Measurements from ENCODE around the gene SEMA7A. TPM values are rescaled to one million over a fixed set of nuclear protein-coding genes. Genes with fewer than 3 reads are reported as not detected.

SEMA7A gene
- total and polyA plus RNA-seq, 2 experiments from 2014 or later, result 0.99 to 11.9 TPM

DNA sequence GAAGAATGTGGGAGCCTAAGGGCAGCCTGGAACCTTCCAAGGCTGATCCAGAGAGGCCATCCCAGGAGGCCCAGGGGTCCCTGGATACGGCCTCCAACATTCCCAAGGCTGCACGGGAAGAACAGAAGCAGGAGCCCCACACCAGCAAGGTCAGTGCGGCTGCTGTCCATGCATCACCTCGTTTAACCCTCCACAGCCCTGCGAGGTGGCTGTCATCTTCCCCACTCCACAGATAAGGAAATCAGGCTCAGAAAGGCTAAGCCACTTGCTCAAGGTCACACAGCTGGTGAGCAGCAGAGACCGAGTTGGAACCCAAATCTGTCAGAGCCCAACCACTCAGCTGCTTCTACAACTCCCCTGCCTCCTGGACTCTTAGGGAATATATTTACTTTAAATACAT lies 21.6 kb downstream of the SEMA7A start:
- no peak for DNase-seq (ENCODE audit: low read depth in 1 of 2, low spot score in 1 of 2)

DNA sequence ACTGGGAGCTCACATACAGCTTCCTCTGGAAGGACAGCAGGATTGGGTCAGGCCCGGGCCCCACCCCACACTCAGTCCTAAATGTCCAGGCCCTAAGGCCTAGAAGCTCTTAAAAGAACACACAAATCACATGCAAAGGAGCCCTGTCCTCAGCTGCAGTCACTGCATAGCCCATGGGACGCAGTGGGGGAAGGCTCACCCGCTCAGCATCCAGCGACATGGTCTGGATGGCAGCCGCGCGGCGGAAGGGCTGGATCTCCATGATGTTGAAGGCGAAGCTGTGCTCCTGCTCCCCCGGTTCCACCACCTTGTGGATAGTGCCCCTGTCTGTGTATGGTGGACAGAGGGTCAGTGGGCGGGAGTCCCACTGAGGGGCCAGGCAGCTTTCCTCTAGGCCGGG lies 22.1 kb downstream of the SEMA7A start:
- TF ChIP-seq, protein P1, sequence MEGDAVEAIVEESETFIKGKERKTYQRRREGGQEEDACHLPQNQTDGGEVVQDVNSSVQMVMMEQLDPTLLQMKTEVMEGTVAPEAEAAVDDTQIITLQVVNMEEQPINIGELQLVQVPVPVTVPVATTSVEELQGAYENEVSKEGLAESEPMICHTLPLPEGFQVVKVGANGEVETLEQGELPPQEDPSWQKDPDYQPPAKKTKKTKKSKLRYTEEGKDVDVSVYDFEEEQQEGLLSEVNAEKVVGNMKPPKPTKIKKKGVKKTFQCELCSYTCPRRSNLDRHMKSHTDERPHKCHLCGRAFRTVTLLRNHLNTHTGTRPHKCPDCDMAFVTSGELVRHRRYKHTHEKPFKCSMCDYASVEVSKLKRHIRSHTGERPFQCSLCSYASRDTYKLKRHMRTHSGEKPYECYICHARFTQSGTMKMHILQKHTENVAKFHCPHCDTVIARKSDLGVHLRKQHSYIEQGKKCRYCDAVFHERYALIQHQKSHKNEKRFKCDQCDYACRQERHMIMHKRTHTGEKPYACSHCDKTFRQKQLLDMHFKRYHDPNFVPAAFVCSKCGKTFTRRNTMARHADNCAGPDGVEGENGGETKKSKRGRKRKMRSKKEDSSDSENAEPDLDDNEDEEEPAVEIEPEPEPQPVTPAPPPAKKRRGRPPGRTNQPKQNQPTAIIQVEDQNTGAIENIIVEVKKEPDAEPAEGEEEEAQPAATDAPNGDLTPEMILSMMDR (IDR thresholded peaks at IDR 0.05; ENCODE audit: low read depth, low read length), result no peak
- Histone ChIP-seq H3K4me3 (no peak overlapping the region), H3K36me3 (no peaks in the 10 kb centered on the region), H3K27me3 (no peaks in the 10 kb centered on the region), H3K9me3 (ENCODE audit: low read depth) (no peaks in the 10 kb centered on the region), H3K4me1 (ENCODE audit: low read depth) (no peaks in the 10 kb centered on the region), H3K27ac (no peak overlapping the region)
- no peak for DNase-seq (ENCODE audit: low read depth in 1 of 2, low spot score in 1 of 2)

More for the DNA sequence above, 21.6 kb downstream of the SEMA7A start:
- H3K27me3 ChIP-seq, result no peaks in the 10 kb centered on the region
- H3K27ac ChIP-seq, result no peak overlapping the region
- no peaks in the 10 kb centered on the region for H3K9me3 ChIP-seq (ENCODE audit: low read depth)
- TF ChIP-seq, protein P1 (IDR thresholded peaks at IDR 0.05; ENCODE audit: low read depth, low read length), result no peak
- no peaks in the 10 kb centered on the region for H3K4me1 ChIP-seq (ENCODE audit: low read depth)
- no peak overlapping the region for H3K4me3 ChIP-seq
- no peaks in the 10 kb centered on the region for H3K36me3 ChIP-seq

DNA sequence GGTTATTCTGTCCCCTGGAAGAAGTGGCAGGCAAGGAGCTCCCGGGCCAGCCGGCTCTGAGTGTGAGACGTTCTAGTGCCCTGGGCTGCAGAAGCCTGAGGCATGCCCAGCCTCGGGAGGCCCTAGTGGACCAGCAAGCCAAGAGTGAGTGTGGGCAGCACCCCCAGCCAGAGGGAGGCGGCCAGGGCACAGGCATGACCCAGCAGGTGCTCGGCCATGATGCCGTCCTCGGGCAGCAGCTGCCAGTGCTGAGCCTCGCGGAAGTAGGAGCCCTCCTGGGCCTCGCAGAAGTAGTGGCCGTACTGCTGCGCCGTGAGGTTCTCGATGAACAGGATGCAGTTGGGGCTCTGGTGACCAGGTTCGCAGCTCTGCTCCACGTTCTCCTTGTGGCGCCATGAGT lies 23.3 kb downstream of the SEMA7A start:
- no peaks in the 10 kb centered on the region for H3K9me3 ChIP-seq (ENCODE audit: low read depth)
- no peaks in the 10 kb centered on the region for H3K36me3 ChIP-seq
- DNase-seq (ENCODE audit: low read depth in 1 of 2, low spot score in 1 of 2), result no peak
- H3K4me1 ChIP-seq (ENCODE audit: low read depth), result no peaks in the 10 kb centered on the region
- no peak overlapping the region for H3K4me3 ChIP-seq
- TF ChIP-seq, protein P1 (IDR thresholded peaks at IDR 0.05; ENCODE audit: low read depth, low read length), result no peak
- no peaks in the 10 kb centered on the region for H3K27me3 ChIP-seq
- H3K27ac ChIP-seq, result no peak overlapping the region

DNA sequence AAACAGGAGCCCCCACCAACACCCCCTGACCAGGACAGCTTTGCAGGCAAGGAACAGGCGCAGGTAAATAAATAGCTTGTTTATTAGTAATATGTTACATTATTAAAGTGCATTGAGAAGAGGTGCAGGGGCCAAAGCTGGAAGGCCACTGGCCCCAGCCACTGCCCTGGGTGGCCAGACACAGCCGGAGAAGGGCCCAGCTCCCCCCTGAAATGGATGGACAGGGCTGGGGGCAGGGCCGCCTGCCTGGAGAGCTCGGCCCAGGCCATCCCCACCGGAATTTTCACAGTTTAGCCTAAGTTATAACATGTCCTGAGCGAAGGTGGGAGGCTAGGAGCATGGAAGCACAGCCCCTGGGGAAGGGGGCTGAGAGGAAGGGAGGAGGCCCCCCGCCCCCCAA lies 24.5 kb downstream of the SEMA7A start:
- Histone ChIP-seq H3K27me3 (no peaks in the 10 kb centered on the region), H3K4me1 (ENCODE audit: low read depth) (peaks cover 2% of the 10 kb centered on the region), H3K27ac (no peak overlapping the region), H3K36me3 (no peaks in the 10 kb centered on the region), H3K9me3 (ENCODE audit: low read depth) (no peaks in the 10 kb centered on the region), H3K4me3 (no peak overlapping the region)
- TF ChIP-seq, protein P1 (IDR thresholded peaks at IDR 0.05; ENCODE audit: low read depth, low read length), result no peak
- DNase-seq (ENCODE audit: low read depth in 1 of 2, low spot score in 1 of 2), result no peak

DNA sequence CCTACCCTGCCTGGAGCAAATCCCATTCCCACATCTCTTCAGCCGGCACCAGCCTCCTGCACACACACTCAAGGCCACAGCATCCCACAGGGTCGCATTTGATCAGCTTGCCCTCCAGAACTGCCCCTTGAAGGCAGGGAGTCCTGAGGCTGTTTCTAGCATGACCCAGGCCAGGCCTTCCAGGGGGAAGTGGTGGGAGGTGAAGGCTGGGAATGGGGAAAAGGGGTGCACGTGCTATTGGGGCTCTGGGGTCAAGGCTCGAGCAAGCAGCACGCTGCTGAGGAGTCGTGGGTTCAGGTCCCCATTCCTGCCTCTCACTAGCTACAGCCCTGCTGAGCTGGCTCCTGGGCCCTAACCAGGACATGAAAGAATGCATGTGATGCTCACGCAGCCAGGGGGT lies 24.9 kb downstream of the SEMA7A start:
- DNase-seq (ENCODE audit: low read depth in 1 of 2, low spot score in 1 of 2), result no peak
- TF ChIP-seq, protein P1 (IDR thresholded peaks at IDR 0.05; ENCODE audit: low read depth, low read length), result no peak
- no peaks in the 10 kb centered on the region for H3K9me3 ChIP-seq (ENCODE audit: low read depth)
- H3K27me3 ChIP-seq, result no peaks in the 10 kb centered on the region
- H3K4me3 ChIP-seq, result no peak overlapping the region
- no peaks in the 10 kb centered on the region for H3K36me3 ChIP-seq
- peaks cover 6% of the 10 kb centered on the region for H3K4me1 ChIP-seq (ENCODE audit: low read depth)
- no peak overlapping the region for H3K27ac ChIP-seq

DNA sequence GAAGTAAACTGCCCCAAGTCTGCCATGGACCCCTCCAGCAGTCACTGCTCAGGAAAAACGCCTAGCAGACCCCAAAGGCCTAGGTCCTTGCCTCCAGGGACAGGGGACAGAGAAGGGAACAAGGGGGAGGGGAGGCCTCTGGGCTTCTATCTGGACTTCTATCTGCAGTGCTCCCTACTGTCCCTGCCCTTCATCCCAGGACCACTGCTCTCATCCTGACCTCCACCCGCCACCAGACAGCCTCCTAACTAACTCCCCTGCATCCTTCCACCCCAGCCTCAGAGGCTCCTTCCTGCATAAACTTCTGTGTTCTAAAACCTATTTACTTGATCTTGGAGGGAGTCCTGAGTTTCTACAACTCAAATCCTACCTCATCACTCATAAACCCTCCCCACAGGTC lies 25.4 kb downstream of the SEMA7A start:
- TF ChIP-seq, protein P1 (IDR thresholded peaks at IDR 0.05; ENCODE audit: low read depth, low read length), result no peak
- H3K27ac ChIP-seq, result no peak overlapping the region
- no peaks in the 10 kb centered on the region for H3K9me3 ChIP-seq (ENCODE audit: low read depth)
- no peak overlapping the region for H3K4me3 ChIP-seq
- H3K36me3 ChIP-seq, result no peaks in the 10 kb centered on the region
- no peaks in the 10 kb centered on the region for H3K27me3 ChIP-seq
- DNase-seq (ENCODE audit: low read depth in 1 of 2, low spot score in 1 of 2), result no peak
- H3K4me1 ChIP-seq (ENCODE audit: low read depth), result peaks cover 10% of the 10 kb centered on the region

Data from cardiac muscle cell (in vitro differentiated cells and primary cell).